Spleen (tissue), 11 donors: ENCODE results near the gene CD48. TPM values are rescaled to one million over a fixed set of nuclear protein-coding genes. Genes with fewer than 3 reads are reported as not detected.
A peak's percentile ranks its signal among the peaks of the same experiment; 100 is the strongest.

Experiments
- DNase-seq: peaks from one replicate; pipeline ENCODE4 v3.0.0-alpha.2; 2020
- H3K27ac ChIP-seq, 8 donors: fragments of 200-600 bp; sonication (generic) in 7 of 8; 1 replicate in 4 of 8; 2 replicates in 4 of 8; pipeline versions ENCODE4 v1.5.0 to v1.8.0; 2016 to 2021; ENCODE audit warnings: inconsistent platforms in 4 of 8, mild to moderate bottlenecking in 4 of 8, moderate library complexity in 1 of 8
- H3K27me3 ChIP-seq, 7 donors: fragments of 200-600 bp; sonication (generic) in 6 of 7; replicated peaks in 1 of 7; 1 replicate in 4 of 7; 2 replicates in 3 of 7; pipeline versions ENCODE4 v1.5.0 to v1.8.0; 2016 to 2021; ENCODE audit warnings: inconsistent platforms in 3 of 7, mild to moderate bottlenecking in 1 of 7
- H3K36me3 ChIP-seq, 6 donors: fragments of 200-600 bp; sonication (generic) in 5 of 6; 1 replicate in 4 of 6; 2 replicates in 2 of 6; pipeline versions ENCODE4 v1.5.0 to v1.8.0; 2016 to 2021; ENCODE audit warnings: inconsistent platforms in 2 of 6
- H3K4me1 ChIP-seq, 6 donors: fragments of 200-600 bp; sonication (generic) in 5 of 6; 1 replicate in 3 of 6; 2 replicates in 3 of 6; pipeline versions ENCODE4 v1.5.0 to v1.8.0; 2016 to 2021; ENCODE audit warnings: inconsistent platforms in 3 of 6
- H3K4me3 ChIP-seq, 8 donors: fragments of 200-600 bp; sonication (generic) in 7 of 8; 1 replicate in 4 of 8; 2 replicates in 4 of 8; pipeline versions ENCODE4 v1.5.0 to v1.8.0; 2016 to 2021; ENCODE audit warnings: inconsistent platforms in 4 of 8, mild to moderate bottlenecking in 4 of 8, moderate library complexity in 2 of 8
- H3K9me3 ChIP-seq, 8 donors: fragments of 200-600 bp; sonication (generic) in 7 of 8; 1 replicate in 4 of 8; 2 replicates in 4 of 8; pipeline versions ENCODE4 v1.5.0 to v1.8.0; 2016 to 2021; ENCODE audit warnings: inconsistent platforms in 4 of 8
- POLR2A ChIP-seq, 3 donors: fragments of 450-650 bp; IDR thresholded peaks; one replicate each; pipeline ENCODE4 v1.5.1; 2017; ENCODE audit warnings: antibody characterized with exemption in 3 of 3, mild to moderate bottlenecking in 1 of 3
- POLR2AphosphoS5 ChIP-seq, 3 donors: sonication (generic); formaldehyde crosslinking; IDR thresholded peaks; one replicate each; pipeline ENCODE4 v1.5.1; 2017; ENCODE audit warnings: antibody characterized with exemption in 3 of 3
- WGBS, 5 donors: extraction: QIAGEN DNeasy Blood & Tissue Kit in 3 of 5; methylation state at CpG; one replicate each; pipeline versions ENCODE4 v1.1.5 to v1.1.7; 2013 to 2018; 5-methylcytosine and 5-hydroxymethylcytosine counted together
- intact Hi-C: fragments of 100-400 bp; cut with DNase I; formaldehyde crosslinking; loops from one replicate; pipeline ENCODE4 v1.15.0; 2023; ENCODE audit warnings: low total_unique reads
- polyA plus RNA-seq, 3 donors: library from polyadenylated mRNA; stranded (reverse); fragments of 200-250 nt; gene quantifications; one replicate each; pipeline ENCODE4 v1.2.1, GENCODE V29; 2013
- total RNA-seq, 7 donors: library from RNA; depleted of rRNA in 3 of 7; stranded (reverse); fragments of >200 nt in 3 of 7; fragmentation: NEBNext Ultra II Directional in 4 of 7; extraction: Animal tissue kit (Norgen Biotek cat#: 25700) in 4 of 7; gene quantifications; one replicate each; pipeline versions ENCODE4 v1.1.0 to v1.2.1, GENCODE V29; 2016 to 2021
- TF ChIP-seq, protein P1 (sequence below), 11 experiments: fragments of 200-600 bp in 7 of 11; fragments of 450-650 bp in 4 of 11; sonication (generic) in 4 of 11; IDR thresholded peaks in 8 of 11; conservative IDR thresholded peaks in 3 of 11; 1 replicate in 7 of 11; 2 replicates in 4 of 11; pipeline versions ENCODE4 v1.4.0 to v1.8.0; 2016 to 2021; ENCODE audit warnings: antibody characterized with exemption in 11 of 11, inconsistent platforms in 4 of 11, mild to moderate bottlenecking in 1 of 11
- donor health status: healthy with polysubstance abuse.
- donor health status: DM: no; HTN: no; CAD: no; lungs with moderate emphysema.
- donor health status: DM: no; HTN: no; CAD: no.
- donor health status: Bipolar disorder and iron deficiency.
- donor health status: healthy.
- donor health status: DM: no; HTN: no; CAD: no.
- donor health status: DM: yes; HTN: yes; CAD: no.

Gene CD48
- total and polyA plus RNA-seq, 10 donors, result 150 to 510 (median 248) TPM

DNA sequence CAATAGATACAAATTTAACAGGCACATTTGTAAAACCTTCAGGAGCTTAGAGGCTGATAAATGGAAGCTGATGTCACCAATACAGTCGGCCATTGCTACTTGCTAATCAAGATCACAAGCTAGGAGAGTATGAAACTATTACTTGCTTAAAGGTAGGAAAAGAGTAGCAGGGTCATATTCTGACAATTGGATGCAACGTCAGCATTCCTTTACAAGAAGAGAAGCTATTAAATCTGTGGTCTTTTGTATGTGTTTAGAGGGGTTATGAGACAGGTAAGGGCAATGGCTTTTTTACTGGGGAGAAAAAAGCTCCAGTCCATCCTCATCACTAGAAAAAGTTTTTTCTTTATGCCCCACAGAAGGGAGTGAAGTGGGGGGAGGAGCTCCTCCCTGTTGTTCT, 11.7 kb upstream of the CD48 start:
- no peaks in the 10 kb centered on the region for H3K9me3 ChIP-seq
- intact Hi-C loops, result loop anchor here (10.0 kb wide), 2 partner anchors 101 to 231 kb away; partner anchors contain the start of gene ITLN2
- no peaks in the 10 kb centered on the region for H3K27me3 ChIP-seq
- H3K4me3 ChIP-seq, result no peak overlapping the region
- no peak for TF ChIP-seq POLR2AphosphoS5 (IDR thresholded peaks at IDR 0.05)
- TF ChIP-seq POLR2A (IDR thresholded peaks at IDR 0.05), result no peak
- H3K36me3 ChIP-seq, result no peaks in the 10 kb centered on the region
- WGBS, 5 donors, result 81 to 91% (median 83%) methylated on average over 2 of the region's 2 CpGs
- H3K4me1 ChIP-seq, result peaks cover 0 to 73% (median 24%) of the 10 kb centered on the region in 6 donors
- H3K27ac ChIP-seq, result peak overlapping the region in 1 of 8 donors; percentile 25
- DNase-seq, result no peak

DNA sequence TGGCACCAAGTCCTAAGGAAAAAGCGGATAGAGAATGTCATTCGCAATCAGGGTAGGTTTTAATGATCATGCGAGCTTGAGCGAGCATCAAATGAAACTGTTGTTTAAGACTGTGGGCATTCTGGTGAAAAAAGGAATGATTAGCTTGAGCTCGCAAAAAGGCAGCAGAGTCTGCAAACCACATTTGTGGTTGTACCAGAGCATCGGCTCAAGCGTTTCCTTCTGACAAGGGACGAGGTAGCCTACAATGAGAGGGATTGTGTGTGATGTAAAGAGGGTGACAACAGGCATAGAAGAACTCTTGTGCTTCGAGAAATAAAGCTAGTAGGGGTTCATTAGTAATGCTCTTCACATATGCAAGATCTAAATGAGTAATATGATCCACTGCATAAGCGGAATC, 11.1 kb upstream of the CD48 start:
- H3K4me1 ChIP-seq, result peaks cover 0 to 75% (median 24%) of the 10 kb centered on the region in 6 donors
- peak overlapping the region in 1 of 8 donors; percentile 4 for H3K4me3 ChIP-seq
- DNase-seq, result no peak
- no peaks in the 10 kb centered on the region for H3K27me3 ChIP-seq
- no peaks in the 10 kb centered on the region for H3K36me3 ChIP-seq
- no peaks in the 10 kb centered on the region for H3K9me3 ChIP-seq
- peak overlapping the region in 1 of 8 donors; percentile 25 for H3K27ac ChIP-seq
- intact Hi-C loops, result loop anchor here (10.0 kb wide), 2 partner anchors 102 to 232 kb away; partner anchors contain the start of gene ITLN2
- WGBS, 5 donors, result 51 to 64% (median 56%) methylated on average over 10 of the region's 10 CpGs
- TF ChIP-seq, protein P1, sequence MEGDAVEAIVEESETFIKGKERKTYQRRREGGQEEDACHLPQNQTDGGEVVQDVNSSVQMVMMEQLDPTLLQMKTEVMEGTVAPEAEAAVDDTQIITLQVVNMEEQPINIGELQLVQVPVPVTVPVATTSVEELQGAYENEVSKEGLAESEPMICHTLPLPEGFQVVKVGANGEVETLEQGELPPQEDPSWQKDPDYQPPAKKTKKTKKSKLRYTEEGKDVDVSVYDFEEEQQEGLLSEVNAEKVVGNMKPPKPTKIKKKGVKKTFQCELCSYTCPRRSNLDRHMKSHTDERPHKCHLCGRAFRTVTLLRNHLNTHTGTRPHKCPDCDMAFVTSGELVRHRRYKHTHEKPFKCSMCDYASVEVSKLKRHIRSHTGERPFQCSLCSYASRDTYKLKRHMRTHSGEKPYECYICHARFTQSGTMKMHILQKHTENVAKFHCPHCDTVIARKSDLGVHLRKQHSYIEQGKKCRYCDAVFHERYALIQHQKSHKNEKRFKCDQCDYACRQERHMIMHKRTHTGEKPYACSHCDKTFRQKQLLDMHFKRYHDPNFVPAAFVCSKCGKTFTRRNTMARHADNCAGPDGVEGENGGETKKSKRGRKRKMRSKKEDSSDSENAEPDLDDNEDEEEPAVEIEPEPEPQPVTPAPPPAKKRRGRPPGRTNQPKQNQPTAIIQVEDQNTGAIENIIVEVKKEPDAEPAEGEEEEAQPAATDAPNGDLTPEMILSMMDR (IDR thresholded peaks at IDR 0.05 in 8 of 11, conservative IDR thresholded peaks at IDR 0.05 in 3 of 11), result no peak
- TF ChIP-seq POLR2A (IDR thresholded peaks at IDR 0.05) (no peak), POLR2AphosphoS5 (IDR thresholded peaks at IDR 0.05) (no peak)

DNA sequence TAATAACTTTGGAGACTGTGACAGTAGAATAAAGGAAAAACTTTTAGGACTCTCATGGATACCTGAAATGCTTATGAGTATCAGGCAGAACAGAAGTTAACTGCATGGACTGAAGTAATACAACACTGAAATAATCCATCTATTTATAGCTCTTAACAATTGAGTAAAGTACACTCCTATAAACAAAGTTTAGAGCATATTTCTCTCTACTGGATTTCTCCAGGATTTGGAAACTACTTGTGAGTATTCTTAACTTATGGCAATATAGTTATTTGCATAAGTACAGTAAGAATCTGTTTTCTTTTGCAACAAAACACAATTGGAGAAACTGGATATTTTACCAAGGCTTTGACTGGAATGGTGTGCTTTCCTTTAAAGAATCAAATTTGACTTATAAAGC, 9.9 kb upstream of the CD48 start:
- H3K4me3 ChIP-seq, result no peak overlapping the region
- no peaks in the 10 kb centered on the region for H3K36me3 ChIP-seq
- no peak for TF ChIP-seq POLR2AphosphoS5 (IDR thresholded peaks at IDR 0.05)
- TF ChIP-seq, protein P1 (IDR thresholded peaks at IDR 0.05 in 8 of 11, conservative IDR thresholded peaks at IDR 0.05 in 3 of 11), result no peak
- TF ChIP-seq POLR2A (IDR thresholded peaks at IDR 0.05), result no peak
- peaks cover 0 to 68% (median 16%) of the 10 kb centered on the region in 6 donors for H3K4me1 ChIP-seq
- H3K27me3 ChIP-seq, result no peaks in the 10 kb centered on the region
- DNase-seq, result no peak
- H3K9me3 ChIP-seq, result no peaks in the 10 kb centered on the region
- intact Hi-C loops, result loop anchor here (10.0 kb wide), 2 partner anchors 103 to 233 kb away; partner anchors contain the start of gene ITLN2
- H3K27ac ChIP-seq, result no peak overlapping the region

DNA sequence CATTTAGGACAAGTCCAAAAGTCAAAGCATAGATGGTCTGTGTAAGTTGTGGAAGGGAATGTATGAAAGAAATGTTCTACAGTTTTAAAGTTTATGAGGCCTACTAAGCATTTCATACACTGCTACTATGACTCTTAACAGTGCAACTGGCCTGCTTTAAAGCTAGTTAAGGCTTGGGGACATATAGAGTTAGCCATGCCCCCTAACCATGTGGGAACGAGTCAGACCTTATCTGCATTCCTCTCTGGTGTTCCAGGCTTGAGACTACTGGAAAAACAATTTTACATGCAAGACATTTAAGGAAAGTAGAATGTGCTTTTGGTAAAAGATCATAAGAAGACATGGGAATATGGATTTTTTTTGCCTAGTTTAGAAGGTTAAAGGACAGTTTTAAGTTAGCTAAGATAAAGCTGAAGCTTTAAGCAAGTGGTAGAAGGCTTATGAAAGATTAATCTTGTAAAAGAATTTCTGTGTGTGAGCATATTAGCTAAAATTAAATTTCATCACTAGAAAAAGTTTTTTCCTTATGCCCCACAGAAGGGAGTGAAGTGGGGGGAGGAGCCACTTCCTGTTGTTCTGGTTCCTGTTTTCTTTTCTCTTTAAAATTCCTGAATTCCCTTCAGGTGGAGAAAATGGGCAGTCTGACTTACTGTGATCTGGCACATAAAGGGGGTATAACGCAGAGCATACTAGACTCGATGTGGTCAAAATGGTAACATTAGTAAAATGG, 8.9 kb upstream of the CD48 start:
- 90 to 94% (median 93%) methylated on average over 3 of the region's 3 CpGs for WGBS, 5 donors
- TF ChIP-seq POLR2AphosphoS5 (IDR thresholded peaks at IDR 0.05) (no peak), POLR2A (IDR thresholded peaks at IDR 0.05) (no peak)
- TF ChIP-seq, protein P1 (IDR thresholded peaks at IDR 0.05 in 8 of 11, conservative IDR thresholded peaks at IDR 0.05 in 3 of 11), result no peak
- intact Hi-C loops, result loop anchor here (10.0 kb wide), 2 partner anchors 104 to 234 kb away; partner anchors contain the start of gene ITLN2
- Histone ChIP-seq H3K9me3 (no peaks in the 10 kb centered on the region), H3K4me3 (no peak overlapping the region), H3K36me3 (no peaks in the 10 kb centered on the region), H3K27me3 (no peaks in the 10 kb centered on the region), H3K4me1 (peaks cover 0 to 59% (median 11%) of the 10 kb centered on the region in 6 donors), H3K27ac (peak overlapping the region in 1 of 8 donors; percentile 29)
- DNase-seq, result no peak
